ENCODE results near the gene RYR1.

Gene RYR1

GRCh38 chr19:38425810-38426466 is 7.6 kb upstream of the RYR1 start, which contains the start of gene RASGRP4:
Gene RASGRP4, minus strand, starts transcription at chr19:38426219. Its CDS starts 128 bp downstream, at chr19:38426091.
- DNase-seq (ENCODE audit: low read depth in 1 of 2, low spot score in 1 of 2) = peak in 1 of 2 donors; percentile 21

GRCh38 chr19:38427035-38427677 is 6.3 kb upstream of the RYR1 start:
- DNase-seq (ENCODE audit: low read depth in 1 of 2, low spot score in 1 of 2) = peak in 1 of 2 donors; percentile 50

GRCh38 chr19:38429055-38429810 is 4.3 kb upstream of the RYR1 start:
- peak in 1 of 2 donors; percentile 64 for DNase-seq (ENCODE audit: low read depth in 1 of 2, low spot score in 1 of 2)

- DNase-seq (ENCODE audit: low read depth in 1 of 2, low spot score in 1 of 2) = no peak
Measured at GRCh38 chr19:38429811-38430156, 3.7 kb upstream of the RYR1 start.

GRCh38 chr19:38430931-38431330 is 2.6 kb upstream of the RYR1 start:
- DNase-seq (ENCODE audit: low read depth in 1 of 2, low spot score in 1 of 2) = no peak

- no peak for DNase-seq (ENCODE audit: low read depth in 1 of 2, low spot score in 1 of 2)
Measured at GRCh38 chr19:38434549-38435051, 1.1 kb downstream of the RYR1 start.

GRCh38 chr19:38437295-38437694 is 3.8 kb downstream of the RYR1 start:
- DNase-seq (ENCODE audit: low read depth in 1 of 2, low spot score in 1 of 2) = no peak

- no peak for DNase-seq (ENCODE audit: low read depth in 1 of 2, low spot score in 1 of 2)
Measured at GRCh38 chr19:38437917-38438316, 4.4 kb downstream of the RYR1 start.

GRCh38 chr19:38440592-38440991 is 7.1 kb downstream of the RYR1 start:
- no peak for DNase-seq (ENCODE audit: low read depth in 1 of 2, low spot score in 1 of 2)

GRCh38 chr19:38441657-38442348 is 8.3 kb downstream of the RYR1 start:
- no peak for DNase-seq (ENCODE audit: low read depth in 1 of 2, low spot score in 1 of 2)

- no peak for DNase-seq (ENCODE audit: low read depth in 1 of 2, low spot score in 1 of 2)
Measured at GRCh38 chr19:38442736-38443135, 9.2 kb downstream of the RYR1 start.

GRCh38 chr19:38443458-38443999 is 10.0 kb downstream of the RYR1 start:
- DNase-seq (ENCODE audit: low read depth in 1 of 2, low spot score in 1 of 2) = no peak

- no peak for DNase-seq (ENCODE audit: low read depth in 1 of 2, low spot score in 1 of 2)
Measured at GRCh38 chr19:38444026-38444425, 10.5 kb downstream of the RYR1 start.

- no peak for DNase-seq (ENCODE audit: low read depth in 1 of 2, low spot score in 1 of 2)
Measured at GRCh38 chr19:38445362-38445761, 11.9 kb downstream of the RYR1 start.

GRCh38 chr19:38448225-38448624 is 14.7 kb downstream of the RYR1 start:
- no peak for DNase-seq (ENCODE audit: low read depth in 1 of 2, low spot score in 1 of 2)

- no peak for DNase-seq (ENCODE audit: low read depth in 1 of 2, low spot score in 1 of 2)
Measured at GRCh38 chr19:38449518-38449917, 16.0 kb downstream of the RYR1 start.

- DNase-seq (ENCODE audit: low read depth in 1 of 2, low spot score in 1 of 2) = no peak
Measured at GRCh38 chr19:38451036-38451435, 17.5 kb downstream of the RYR1 start.

GRCh38 chr19:38451629-38452028 is 18.1 kb downstream of the RYR1 start:
- DNase-seq (ENCODE audit: low read depth in 1 of 2, low spot score in 1 of 2) = no peak

- DNase-seq (ENCODE audit: low read depth in 1 of 2, low spot score in 1 of 2) = no peak
Measured at GRCh38 chr19:38452430-38453366, 19.2 kb downstream of the RYR1 start.

GRCh38 chr19:38453596-38453995 is 20.1 kb downstream of the RYR1 start:
- no peak for DNase-seq (ENCODE audit: low read depth in 1 of 2, low spot score in 1 of 2)
